Fibroblast of the aortic adventitia (primary cell): Measurements from ENCODE around the gene PCDH19. TPM values are rescaled to one million over a fixed set of nuclear protein-coding genes. Genes with fewer than 3 reads are reported as not detected.

ENCODE experiments used
- DNase-seq: peaks from one replicate; pipeline ENCODE4 v3.0.0-alpha.2; 2010; ENCODE audit warnings: low read depth
- H3K4me3 ChIP-seq: 2 replicates; pipeline ENCODE4 v1.5.1; 2011; ENCODE audit warnings: low read depth, mild to moderate bottlenecking, control low read depth, low read length, moderate library complexity
- total RNA-seq: library from RNA; depleted of rRNA; stranded (reverse); fragments of >200 nt; gene quantifications from 2 replicates; pipeline ENCODE4 v1.2.3, GENCODE V29; 2012; ENCODE audit warnings: low replicate concordance
- TF ChIP-seq, protein P1 (sequence below): IDR thresholded peaks from 2 replicates; pipeline ENCODE4 v1.5.1; 2011; ENCODE audit warnings: mild to moderate bottlenecking, low read length, control low read depth, inconsistent platforms; ENCODE audit not compliant: insufficient read depth

Gene PCDH19
- total RNA-seq, 1 donor = 0.09 TPM

DNA sequence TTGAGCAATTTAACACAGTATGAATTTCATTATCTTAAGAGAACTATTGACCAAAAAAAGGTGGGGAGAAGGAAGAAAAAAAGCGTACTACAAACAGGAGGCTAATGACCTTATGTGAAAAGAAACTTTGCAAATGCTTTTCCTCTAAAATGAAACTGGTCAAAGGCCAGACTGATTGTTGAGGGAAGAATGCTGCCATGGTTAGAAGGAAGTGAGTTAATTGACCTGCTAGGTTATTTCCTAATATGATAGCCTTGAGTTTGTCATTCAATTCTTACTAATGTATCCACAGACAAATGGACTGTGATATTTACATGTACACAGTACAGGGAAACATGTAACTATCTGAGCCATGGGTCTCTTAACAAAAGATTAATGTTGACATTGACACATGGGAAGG, 132.8 kb downstream of the PCDH19 start:
- no peak for DNase-seq
- no peak overlapping the region for H3K4me3 ChIP-seq
- TF ChIP-seq, protein P1, sequence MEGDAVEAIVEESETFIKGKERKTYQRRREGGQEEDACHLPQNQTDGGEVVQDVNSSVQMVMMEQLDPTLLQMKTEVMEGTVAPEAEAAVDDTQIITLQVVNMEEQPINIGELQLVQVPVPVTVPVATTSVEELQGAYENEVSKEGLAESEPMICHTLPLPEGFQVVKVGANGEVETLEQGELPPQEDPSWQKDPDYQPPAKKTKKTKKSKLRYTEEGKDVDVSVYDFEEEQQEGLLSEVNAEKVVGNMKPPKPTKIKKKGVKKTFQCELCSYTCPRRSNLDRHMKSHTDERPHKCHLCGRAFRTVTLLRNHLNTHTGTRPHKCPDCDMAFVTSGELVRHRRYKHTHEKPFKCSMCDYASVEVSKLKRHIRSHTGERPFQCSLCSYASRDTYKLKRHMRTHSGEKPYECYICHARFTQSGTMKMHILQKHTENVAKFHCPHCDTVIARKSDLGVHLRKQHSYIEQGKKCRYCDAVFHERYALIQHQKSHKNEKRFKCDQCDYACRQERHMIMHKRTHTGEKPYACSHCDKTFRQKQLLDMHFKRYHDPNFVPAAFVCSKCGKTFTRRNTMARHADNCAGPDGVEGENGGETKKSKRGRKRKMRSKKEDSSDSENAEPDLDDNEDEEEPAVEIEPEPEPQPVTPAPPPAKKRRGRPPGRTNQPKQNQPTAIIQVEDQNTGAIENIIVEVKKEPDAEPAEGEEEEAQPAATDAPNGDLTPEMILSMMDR = no peak

DNA sequence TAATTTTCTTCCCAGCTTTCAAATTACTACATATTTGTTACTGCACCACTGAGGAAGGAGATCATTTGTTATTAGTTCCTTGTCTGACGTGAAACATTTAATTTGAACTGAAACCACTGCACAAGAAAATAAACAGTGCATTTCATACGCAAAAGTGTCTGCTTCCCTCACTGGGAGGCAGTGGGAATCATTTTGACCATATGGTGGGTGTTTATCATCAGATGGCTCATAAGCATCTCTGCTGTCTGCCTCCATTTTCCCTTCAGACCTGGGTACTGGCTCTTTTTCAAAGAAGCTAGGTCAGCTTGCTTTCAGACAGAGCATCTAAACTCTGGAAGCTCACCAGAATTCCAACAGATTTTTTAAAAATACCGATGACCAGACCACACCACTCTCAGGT, 135.2 kb downstream of the PCDH19 start:
- H3K4me3 ChIP-seq = no peak overlapping the region
- no peak for DNase-seq
- TF ChIP-seq, protein P1 = no peak

GRCh38 chrX:100265179-100265578, 144.9 kb downstream of the PCDH19 start:
- TF ChIP-seq, protein P1 = no peak
- no peak overlapping the region for H3K4me3 ChIP-seq
- DNase-seq = no peak

- TF ChIP-seq, protein P1 = no peak
- H3K4me3 ChIP-seq = no peak overlapping the region
- no peak for DNase-seq
Measured at GRCh38 chrX:100264200-100264599, 145.9 kb downstream of the PCDH19 start.

DNA sequence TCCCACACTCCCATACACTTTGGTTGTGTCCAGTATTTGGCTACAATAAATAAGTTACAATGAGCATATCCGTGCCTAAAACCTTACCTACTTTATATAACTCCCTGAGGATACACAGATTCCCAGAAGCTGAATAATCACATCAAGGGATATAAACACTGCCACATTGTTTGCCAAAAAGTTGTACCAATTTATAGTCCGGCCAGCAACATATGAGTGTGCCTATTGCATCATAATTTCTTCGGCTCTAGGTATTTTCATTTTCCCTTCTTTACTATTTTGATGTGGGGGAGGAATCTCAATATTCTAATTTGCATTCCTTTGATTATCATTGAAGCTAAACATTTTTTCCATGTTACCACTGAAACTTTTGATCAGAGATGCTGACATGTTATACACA, 146.4 kb downstream of the PCDH19 start:
- no peak overlapping the region for H3K4me3 ChIP-seq
- no peak for DNase-seq
- TF ChIP-seq, protein P1 = no peak

GRCh38 chrX:100248885-100249493, 161.1 kb downstream of the PCDH19 start:
- H3K4me3 ChIP-seq = no peak overlapping the region
- no peak for DNase-seq
- TF ChIP-seq, protein P1 = no peak

- DNase-seq = no peak
- H3K4me3 ChIP-seq = no peak overlapping the region
- TF ChIP-seq, protein P1 = no peak
Measured at GRCh38 chrX:100247826-100248225, 162.2 kb downstream of the PCDH19 start.
